ENCODE measurements around the gene SAMD3.

- no peak for TF ChIP-seq CTCF (conservative IDR thresholded peaks at IDR 0.05)
- no peak for TF ChIP-seq EZH2 (IDR thresholded peaks at IDR 0.05; ENCODE audit: low read depth)
Measured at GRCh38 chr6:130116273-130116672, 106.5 kb downstream of the SAMD3 start.
